Nephron progenitor cell (in vitro differentiated cells): Measurements from ENCODE around the gene CDH22.
A peak's percentile ranks its signal among the peaks of the same experiment; 100 is the strongest.

Experiments
- DNase-seq: peaks from one replicate; pipeline ENCODE4 v3.0.0; 2021
- H3K27ac Mint-ChIP-seq: 2 replicates; pipeline ENCODE4 v1.8.0; 2021; ENCODE audit warnings: mild to moderate bottlenecking, moderate library complexity, mixed read lengths
- H3K27me3 Mint-ChIP-seq: 2 replicates; pipeline ENCODE4 v1.8.0; 2021; ENCODE audit warnings: mild to moderate bottlenecking, low read depth, mixed read lengths; ENCODE audit not compliant: poor library complexity
- H3K36me3 Mint-ChIP-seq: 2 replicates; pipeline ENCODE4 v1.8.0; 2021; ENCODE audit warnings: low read depth, mixed read lengths
- H3K4me1 Mint-ChIP-seq: 2 replicates; pipeline ENCODE4 v1.8.0; 2021; ENCODE audit warnings: mixed read lengths
- H3K4me3 Mint-ChIP-seq: 2 replicates; pipeline ENCODE4 v1.8.0; 2021; ENCODE audit warnings: mild to moderate bottlenecking, moderate library complexity, mixed read lengths
- H3K9me3 Mint-ChIP-seq: 2 replicates; pipeline ENCODE4 v1.8.0; 2021; ENCODE audit warnings: mild to moderate bottlenecking, moderate library complexity, mixed read lengths
- CTCF ChIP-seq: fragments of 200-600 bp; sonication (generic); IDR thresholded peaks from 2 replicates; pipeline ENCODE4 v1.5.0; 2021; ENCODE audit warnings: antibody characterized with exemption

CDH22 gene

GRCh38 chr20:46154305-46154704 lies 154.0 kb downstream of the CDH22 start:
- H3K4me1 Mint-ChIP-seq = peaks cover 41% of the 10 kb centered on the region
- H3K9me3 Mint-ChIP-seq = no peaks in the 10 kb centered on the region

GRCh38 chr20:46152824-46153586 lies 155.3 kb downstream of the CDH22 start:
- H3K4me3 Mint-ChIP-seq = no peak overlapping the region
- no peaks in the 10 kb centered on the region for H3K9me3 Mint-ChIP-seq
- peaks cover 29% of the 10 kb centered on the region for H3K27me3 Mint-ChIP-seq
- no peak for TF ChIP-seq CTCF
- H3K36me3 Mint-ChIP-seq = no peaks in the 10 kb centered on the region
- H3K4me1 Mint-ChIP-seq = peaks cover 48% of the 10 kb centered on the region
- no peak for DNase-seq
- no peak overlapping the region for H3K27ac Mint-ChIP-seq

More at GRCh38 chr20:46154305-46154704, 154.0 kb downstream of the CDH22 start:
- Mint-ChIP-seq H3K27ac (peak overlapping the region; percentile 77), H3K36me3 (no peaks in the 10 kb centered on the region), H3K27me3 (peaks cover 31% of the 10 kb centered on the region), H3K4me3 (no peak overlapping the region)
- no peak for DNase-seq
- TF ChIP-seq CTCF = no peak

GRCh38 chr20:46151936-46152335 lies 156.4 kb downstream of the CDH22 start:
- peak; percentile 44 for TF ChIP-seq CTCF
- Mint-ChIP-seq H3K9me3 (no peaks in the 10 kb centered on the region), H3K36me3 (no peaks in the 10 kb centered on the region), H3K27ac (no peak overlapping the region), H3K4me1 (peaks cover 48% of the 10 kb centered on the region), H3K27me3 (peaks cover 24% of the 10 kb centered on the region), H3K4me3 (no peak overlapping the region)
- DNase-seq = peak; percentile 53

GRCh38 chr20:46150943-46151342 lies 157.4 kb downstream of the CDH22 start:
- H3K27ac Mint-ChIP-seq = no peak overlapping the region
- no peak overlapping the region for H3K4me3 Mint-ChIP-seq
- H3K4me1 Mint-ChIP-seq = peaks cover 48% of the 10 kb centered on the region
- DNase-seq = peak; percentile 43
- no peaks in the 10 kb centered on the region for H3K36me3 Mint-ChIP-seq
- H3K27me3 Mint-ChIP-seq = peaks cover 30% of the 10 kb centered on the region
- TF ChIP-seq CTCF = no peak
- H3K9me3 Mint-ChIP-seq = no peaks in the 10 kb centered on the region

GRCh38 chr20:46148313-46149208 lies 159.7 kb downstream of the CDH22 start:
- TF ChIP-seq CTCF = no peak
- H3K27ac Mint-ChIP-seq = no peak overlapping the region
- peaks cover 32% of the 10 kb centered on the region for H3K4me1 Mint-ChIP-seq
- no peak overlapping the region for H3K4me3 Mint-ChIP-seq
- no peaks in the 10 kb centered on the region for H3K9me3 Mint-ChIP-seq
- H3K36me3 Mint-ChIP-seq = no peaks in the 10 kb centered on the region
- DNase-seq = no peak
- H3K27me3 Mint-ChIP-seq = peaks cover 20% of the 10 kb centered on the region
